GM12873 (cell line): ENCODE data around the gene ZNF354B.

Source experiments
- CTCF ChIP-seq: IDR thresholded peaks from 2 replicates; pipeline ENCODE4 v1.5.1; 2012; ENCODE audit warnings: low read depth, mild to moderate bottlenecking, moderate library complexity, low read length, control low read depth; ENCODE audit not compliant: insufficient read depth; ENCODE audit errors: missing control alignments

ZNF354B gene

DNA sequence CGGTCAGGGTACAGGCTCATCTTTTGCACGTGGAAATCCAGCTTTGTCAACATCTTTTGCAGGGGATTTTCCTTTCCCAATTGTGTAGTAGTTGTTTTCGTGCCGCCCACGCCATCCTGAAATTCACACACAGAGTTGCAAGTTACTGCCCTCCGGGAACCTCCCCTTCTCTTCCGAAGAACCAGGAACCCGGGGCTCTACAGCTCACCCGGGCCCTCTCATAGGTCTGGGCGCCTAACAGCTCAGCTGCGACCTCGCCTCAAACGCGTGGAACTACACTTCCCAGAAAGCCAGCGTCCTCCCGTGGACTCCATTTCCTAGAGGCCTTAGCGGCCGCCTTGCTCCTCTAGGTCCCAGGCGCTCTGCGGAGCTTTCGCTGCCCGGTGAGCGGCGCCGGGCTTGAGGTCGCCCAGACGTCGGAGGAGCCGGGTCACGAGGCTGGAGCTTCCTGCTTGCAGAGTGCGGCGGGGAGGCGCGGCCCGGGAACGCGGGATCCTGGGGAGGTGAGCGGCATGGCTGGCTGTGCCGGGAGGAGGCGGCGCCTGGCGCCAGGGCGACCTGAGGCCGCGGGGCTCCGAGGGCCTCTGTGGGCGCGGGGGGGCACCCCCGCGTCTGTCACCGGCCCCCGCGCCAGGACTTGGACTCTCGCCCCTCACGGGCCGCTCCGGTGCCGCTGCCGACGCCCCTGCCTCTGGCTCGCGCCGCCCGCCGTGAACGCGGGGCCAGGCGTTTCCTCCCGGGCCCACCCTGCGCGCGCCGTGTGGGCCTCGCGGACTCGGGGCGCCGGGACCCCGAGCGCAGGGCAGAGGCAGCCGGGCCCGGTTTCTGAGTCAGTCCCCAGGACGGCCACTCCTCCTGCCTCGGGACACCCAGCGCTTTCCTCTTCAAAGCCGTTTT, at the start of gene ZNF354B:
Gene ZNF354B (plus strand): TSS at position 329 of the 897 bp plus-strand sequence. CDS start 1,095 bp downstream, outside the sequence.
- TF ChIP-seq CTCF = no peak

DNA sequence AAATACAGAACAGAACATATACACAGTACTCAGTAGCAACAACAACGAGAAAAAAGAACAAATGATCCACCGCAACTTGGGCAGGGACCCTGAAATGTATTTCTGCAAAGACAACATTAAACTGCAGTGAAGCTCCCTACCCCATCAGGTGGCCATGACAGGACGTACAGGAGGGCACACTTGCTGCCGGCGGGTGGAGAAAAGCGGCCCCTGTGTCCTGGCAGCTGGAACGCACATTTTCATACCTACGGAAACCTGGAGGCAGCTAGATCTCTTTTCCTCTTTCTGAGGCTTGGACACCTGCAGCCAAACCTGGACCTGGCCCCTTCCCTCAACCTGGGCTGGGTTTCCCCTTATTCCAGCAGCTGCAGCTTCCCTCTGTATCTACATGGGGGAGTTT, 42.2 kb upstream of the ZNF354B start:
- TF ChIP-seq CTCF = no peak

- TF ChIP-seq CTCF = no peak
Observed at GRCh38 chr5:178818094-178818493, 41.7 kb upstream of the ZNF354B start.

- no peak for TF ChIP-seq CTCF
Observed at GRCh38 chr5:178820001-178820400, 39.8 kb upstream of the ZNF354B start.

GRCh38 chr5:178825444-178825843, 34.3 kb upstream of the ZNF354B start:
- no peak for TF ChIP-seq CTCF

DNA sequence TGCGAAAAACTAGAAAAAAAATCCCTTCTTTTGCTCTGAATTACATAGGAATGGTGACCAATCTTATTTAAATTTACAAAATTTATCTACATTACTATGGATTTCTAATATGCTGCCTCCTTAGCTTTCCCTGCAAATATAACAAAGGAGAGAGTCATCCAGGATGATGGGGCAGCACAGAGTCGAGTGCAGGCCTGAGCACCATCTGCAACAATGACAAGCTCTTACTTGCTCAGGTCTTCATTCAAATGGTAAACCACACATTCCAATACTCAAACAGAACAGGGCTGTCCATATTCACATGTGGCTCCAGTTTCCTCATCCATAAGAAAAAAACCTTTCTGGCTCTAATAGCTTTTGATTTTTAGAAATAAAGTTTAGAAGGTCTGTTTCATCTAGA, 33.5 kb upstream of the ZNF354B start:
- TF ChIP-seq CTCF = no peak

- TF ChIP-seq CTCF = no peak
Observed at GRCh38 chr5:178827636-178828035, 32.1 kb upstream of the ZNF354B start.
